NK-92 treated with Interleukin-12 subunit alpha and Interleukin-12 subunit beta, amount 100 ng/mL, for 24 hours (cell line): Measurements from ENCODE around the gene PHLDB1.
A peak's percentile ranks its signal among the peaks of the same experiment; 100 is the strongest.
"Not testable (repeated sequence)": the region's sequence is repeated elsewhere in the genome, so short reads cannot be mapped to it uniquely, and the experiment has no call there.

Experiments used
- DNase-seq: peaks from one replicate; lab custom pipeline; 2025; lab: John Stamatoyannopoulos, UW

PHLDB1 gene

DNA sequence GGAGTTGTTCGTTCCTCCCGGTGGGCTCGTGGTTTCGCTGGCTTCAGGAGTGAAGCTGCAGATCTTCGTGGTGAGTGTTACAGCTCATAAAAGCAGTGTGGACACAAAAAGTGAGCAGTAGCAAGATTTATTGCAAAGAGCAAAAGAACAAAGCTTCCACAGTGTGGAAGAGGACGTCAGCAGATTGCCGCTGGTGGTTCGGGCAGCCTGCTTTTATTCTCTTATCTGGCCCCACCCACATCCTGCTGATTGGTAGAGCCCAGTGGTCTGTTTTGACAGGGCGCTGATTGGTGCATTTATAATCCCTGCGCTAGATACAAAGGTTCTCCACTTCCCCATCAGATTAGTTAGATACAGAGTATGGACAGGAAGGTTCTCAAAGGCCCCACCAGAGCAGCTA is 80.9 kb downstream of the PHLDB1 start:
- DNase-seq, result not testable (repeated sequence)

DNA sequence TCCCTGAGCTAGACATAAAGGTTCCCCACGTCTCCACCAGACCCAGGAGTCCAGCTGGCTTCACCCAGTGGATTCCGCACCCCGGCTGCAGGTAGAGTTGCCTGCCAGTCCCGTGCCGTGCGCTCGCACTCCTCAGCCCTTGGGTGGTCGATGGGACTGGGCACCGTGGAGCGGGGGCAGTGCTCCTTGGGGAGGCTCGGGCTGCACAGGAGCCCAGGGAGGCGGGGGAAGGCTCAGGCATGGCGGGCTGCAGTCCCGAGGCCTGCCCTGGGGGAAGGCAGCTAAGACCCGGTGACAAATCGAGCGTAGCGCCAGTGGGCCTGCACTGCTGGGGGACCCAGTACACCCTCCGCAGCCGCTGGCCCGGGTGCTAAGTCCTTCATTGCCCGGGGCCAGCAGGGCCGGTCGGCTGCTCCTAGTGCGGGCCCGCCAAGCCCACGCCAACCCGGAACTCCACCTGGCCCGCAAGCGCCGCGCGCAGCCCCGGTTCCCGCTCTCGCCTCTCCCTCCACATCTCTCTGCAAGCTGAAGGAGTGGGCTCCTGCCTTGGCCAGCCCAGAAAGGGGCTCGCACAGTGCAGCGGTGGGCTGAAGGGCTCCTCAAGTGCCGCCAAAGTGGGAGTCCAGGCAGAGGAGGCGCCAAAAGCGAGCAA is 81.6 kb downstream of the PHLDB1 start:
- DNase-seq, result no peak

DNA sequence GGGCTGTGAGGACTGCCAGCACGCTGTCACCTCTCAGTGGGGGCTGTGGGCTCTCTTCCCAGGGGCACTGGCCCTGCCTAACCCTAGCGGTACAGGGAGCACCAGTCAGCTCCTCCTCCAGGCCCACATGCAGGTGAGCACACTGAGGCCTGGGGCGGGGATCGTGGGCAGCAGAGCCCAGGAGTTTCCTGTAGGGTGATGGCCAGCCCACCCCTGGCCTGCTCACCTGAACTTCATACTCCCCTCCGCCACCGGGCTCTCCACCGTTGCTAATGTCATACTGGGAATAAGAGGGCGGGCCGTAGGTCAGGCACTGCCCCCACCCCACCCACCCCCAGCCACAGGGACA is 82.1 kb downstream of the PHLDB1 start:
- no peak for DNase-seq

DNA sequence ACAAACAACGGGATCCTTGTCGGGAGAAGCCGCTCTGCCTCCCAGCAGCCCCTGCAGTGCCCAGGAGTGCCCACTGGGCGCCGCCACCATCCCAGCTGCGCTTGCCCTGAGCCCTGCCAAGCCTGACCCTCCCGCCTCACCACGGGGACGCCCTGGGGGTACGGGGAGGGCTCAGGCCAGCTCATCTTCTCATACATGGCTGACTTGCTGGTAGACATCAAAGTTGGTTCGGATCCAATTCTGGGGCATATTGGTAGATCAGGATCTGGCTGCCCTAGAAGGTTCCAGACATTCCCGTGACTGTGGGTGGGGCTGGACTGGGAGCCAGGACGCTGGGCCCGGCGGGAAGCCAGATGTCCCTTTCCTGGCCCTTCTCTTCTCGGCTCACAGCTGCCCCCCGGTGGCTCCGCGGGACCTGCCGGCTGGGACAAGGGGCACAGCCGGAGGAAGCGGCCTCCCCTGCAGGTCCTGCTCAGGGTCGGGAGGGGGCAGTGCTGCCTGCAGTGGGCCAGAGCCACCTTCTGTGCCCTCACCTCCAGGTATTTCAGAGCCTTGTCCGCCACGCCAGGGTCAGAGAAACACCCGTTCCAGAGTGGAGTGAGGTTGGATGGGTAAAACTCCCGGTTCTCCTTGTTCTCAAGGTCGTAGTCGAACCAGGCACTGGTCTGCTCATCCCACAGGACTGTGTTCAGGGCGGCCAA is 82.6 kb downstream of the PHLDB1 start:
- peak; percentile 76 for DNase-seq

DNA sequence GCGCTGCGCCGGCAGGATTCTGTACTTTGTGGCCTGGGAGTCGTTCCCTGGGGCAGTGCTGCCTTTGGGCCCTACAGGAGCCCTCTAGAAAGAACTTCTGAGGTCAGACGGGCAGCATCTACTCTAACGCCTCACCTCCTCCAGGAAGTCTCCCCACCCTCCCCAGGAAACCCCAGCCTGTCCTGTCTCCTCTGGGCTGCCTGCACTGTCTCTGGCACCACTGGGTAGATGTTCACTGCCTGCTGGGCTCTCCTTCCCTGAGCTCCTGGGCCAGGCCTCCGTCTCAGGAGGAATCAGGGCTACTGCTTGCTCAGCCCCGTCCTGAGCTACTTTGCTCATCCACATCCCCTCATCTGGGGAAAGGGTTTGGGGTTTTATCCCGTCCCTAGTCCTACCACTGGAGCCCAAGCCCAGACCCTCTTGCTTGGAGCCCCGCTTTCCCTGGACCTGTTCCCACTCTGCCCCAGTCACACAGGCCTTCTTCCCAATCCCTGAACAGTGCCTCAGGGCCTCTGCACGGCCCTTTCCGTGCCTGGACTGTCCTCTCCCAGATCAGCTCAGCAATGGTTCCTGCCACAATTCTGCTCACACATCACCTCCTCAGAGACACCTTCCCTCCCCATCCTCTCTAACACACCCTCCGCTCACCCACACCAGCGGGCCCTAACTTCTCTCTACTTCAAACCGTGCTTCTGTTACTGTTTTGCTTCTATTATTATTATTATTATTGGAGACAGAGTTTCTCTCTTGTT is 83.3 kb downstream of the PHLDB1 start:
- no peak for DNase-seq

DNA sequence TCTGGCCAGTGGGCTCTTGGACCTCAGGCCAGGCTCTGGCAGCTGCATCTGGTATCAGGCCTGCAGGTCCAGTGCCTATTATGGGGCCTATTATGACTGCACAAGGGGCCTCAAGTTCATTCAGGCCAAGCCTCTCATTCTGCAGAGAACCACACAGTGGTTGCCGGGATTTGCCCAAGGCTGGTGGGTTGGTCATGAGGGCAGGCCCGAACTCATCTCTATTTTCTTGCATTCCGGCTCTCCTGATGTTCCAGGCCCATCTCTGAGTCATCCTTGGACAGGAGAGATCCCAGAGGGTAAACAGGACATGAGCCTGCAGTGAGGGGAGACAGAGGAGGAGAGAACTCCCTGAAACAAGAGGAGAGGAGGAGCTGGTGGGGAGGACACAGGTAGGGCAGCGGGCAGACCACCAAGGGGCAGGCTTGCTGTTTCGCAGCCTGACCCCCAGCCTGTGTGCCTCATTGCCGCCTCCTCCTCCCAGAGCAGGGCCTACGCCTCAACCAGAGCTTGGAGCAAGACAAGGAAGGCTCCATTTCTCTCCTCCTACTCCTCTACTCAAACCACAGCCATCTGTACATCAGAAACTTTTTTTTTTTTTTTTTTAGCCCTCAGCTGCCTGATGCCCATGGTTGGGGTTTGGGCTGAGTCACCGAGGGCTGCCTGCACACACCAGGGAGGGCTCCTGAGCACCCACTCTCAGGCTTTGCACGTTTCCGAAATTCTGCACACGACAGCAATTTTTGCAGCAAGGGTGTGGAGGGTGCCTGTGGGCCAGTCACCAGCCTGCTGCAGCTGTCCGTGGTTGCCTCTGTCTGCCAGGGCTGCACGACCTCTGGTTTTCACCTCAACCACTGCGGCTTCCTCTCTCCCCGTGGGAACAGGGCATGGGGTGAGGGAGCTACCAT is 84.8 kb downstream of the PHLDB1 start:
- DNase-seq, result peak; percentile 87

DNA sequence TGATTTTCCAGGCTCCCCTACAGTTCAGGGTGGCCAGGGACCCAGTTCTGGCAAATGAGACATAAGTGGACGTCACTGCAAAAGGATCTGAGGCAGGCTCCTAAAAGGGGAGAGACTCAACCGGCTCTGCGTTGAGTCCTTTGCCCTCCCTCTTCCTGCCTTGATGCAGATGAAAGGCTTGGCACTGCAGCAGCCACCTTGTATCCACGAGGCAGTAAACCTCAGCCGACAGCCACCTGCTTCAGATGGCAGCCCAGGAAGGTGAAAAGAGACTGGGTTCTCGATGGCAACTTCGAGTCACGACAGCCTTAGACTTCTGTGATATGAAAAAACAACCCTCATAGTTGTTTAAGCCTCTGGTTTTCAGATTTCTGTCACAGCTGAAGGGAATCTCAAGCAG is 86.8 kb downstream of the PHLDB1 start:
- no peak for DNase-seq

DNA sequence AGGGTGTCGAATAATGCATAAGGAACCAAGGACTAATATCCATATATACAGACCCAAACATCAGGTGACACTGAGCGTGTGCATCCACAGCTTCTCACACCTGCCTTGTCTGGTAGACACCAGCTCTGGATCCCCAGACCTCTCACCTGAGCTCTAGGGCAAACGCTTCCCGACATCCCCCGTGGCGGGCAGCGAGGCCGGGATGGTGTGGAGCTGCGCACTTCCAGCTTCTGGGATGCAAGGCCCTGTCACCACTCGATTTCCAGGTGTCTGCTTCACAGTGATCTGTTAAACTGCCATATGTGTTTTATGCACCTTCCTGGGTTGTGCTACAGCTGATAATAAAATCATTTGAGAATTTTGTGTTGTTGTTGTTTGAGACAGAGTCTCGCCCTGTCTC is 87.4 kb downstream of the PHLDB1 start:
- DNase-seq, result no peak

DNA sequence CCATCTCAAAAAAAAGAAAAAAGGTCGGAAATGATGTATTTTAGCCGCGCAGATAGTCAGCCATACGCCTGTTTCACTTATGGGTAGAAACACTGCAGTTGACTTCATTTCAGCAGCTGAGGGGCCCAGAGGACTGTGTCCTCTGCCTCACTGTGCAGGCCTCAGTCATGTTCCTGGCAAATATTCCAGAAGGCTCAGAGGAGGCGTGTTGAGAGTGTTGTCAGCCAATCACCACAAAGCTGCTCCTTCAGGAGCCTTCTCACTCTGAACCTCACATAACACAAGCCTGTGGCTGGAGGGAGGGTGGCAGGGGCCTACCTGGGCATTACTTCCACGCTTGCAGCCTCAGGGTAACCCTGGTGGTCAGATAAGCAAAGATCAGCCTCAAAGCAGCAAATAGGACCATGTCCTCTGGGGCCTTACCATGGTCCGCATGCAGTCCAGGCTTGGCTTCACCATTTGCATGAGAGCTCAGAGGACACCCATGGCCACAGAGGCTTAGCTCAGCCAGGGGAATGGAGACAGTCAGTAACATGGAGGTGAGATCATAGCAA is 89.3 kb downstream of the PHLDB1 start:
- DNase-seq, result no peak

DNA sequence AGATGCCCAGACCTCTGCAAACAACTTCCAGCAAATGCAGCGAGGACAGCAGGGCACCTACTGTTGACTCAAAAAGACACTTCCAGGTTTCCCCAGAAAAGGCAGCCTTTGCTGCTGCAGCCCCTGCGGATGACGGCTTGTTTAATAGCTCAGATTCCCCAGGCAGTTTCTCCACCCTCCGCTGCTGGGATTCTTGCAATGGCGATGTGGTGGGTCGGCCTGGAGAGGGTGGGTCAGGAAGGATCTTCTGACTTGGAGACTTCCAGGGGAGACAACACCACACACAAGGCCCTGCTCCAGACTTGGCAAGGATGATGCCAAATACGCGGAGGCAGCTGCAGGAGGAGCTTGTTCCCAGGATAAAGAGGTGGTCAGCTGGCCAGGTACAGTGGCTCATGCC is 89.9 kb downstream of the PHLDB1 start:
- no peak for DNase-seq

DNA sequence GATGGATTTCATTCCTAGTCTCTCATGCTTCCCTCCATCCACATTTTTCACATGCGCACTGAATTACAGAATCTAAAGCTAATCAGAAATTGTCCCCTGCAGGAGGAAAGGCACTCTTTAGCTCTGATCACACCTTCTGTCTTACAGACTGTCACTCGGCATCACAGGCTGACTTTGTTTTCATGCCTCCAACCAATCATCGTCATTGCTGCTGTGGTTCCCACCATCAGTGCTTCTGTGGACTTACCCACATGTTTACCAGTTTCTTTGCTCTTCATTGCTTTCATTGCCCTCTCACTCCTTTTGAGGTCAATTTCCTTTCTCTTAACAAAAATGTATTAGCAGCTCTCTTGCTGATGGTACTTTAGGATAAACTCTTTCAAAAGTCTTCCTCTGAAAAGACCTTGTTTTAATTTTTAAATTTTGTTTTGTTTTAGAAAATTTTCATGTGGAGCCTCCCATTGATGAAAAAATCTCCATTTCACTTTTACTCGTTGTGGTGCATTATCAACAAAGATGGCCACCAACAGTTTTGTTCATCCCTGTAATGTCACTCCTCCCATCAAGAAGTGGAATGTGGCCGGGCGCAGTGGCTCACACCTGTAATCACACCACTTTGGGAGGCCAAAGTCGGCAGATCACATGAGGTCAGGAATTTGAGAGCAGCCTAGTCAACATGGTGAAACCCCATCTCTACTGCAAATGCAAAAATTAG is 92.2 kb downstream of the PHLDB1 start:
- DNase-seq, result peak; percentile 41

DNA sequence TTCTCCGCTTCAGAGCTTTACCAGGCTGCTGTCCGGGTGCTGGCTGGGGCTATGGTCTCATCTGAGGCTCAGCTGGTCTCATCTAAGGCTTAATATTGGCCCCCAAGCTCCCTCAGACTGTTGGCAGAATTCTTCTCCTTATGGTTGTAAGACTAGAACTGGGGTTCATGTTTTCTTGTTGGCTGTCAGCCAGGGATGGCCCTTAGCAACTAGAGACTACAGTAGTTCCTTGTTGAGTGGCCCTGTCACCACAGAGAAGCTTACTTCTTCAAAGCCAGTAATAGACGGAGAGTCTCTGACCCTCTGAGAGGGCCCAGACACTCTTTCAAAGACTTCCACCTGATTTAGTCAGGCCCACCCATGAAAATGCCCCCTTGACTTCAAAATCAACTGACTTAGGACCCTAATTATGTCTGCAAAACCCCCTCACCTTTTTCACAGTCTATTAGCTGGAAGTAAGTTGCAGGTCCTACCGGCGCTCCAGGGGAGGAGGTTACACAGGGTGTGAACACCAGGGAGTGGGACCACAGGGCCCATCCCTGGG is 96.2 kb downstream of the PHLDB1 start:
- DNase-seq, result no peak

DNA sequence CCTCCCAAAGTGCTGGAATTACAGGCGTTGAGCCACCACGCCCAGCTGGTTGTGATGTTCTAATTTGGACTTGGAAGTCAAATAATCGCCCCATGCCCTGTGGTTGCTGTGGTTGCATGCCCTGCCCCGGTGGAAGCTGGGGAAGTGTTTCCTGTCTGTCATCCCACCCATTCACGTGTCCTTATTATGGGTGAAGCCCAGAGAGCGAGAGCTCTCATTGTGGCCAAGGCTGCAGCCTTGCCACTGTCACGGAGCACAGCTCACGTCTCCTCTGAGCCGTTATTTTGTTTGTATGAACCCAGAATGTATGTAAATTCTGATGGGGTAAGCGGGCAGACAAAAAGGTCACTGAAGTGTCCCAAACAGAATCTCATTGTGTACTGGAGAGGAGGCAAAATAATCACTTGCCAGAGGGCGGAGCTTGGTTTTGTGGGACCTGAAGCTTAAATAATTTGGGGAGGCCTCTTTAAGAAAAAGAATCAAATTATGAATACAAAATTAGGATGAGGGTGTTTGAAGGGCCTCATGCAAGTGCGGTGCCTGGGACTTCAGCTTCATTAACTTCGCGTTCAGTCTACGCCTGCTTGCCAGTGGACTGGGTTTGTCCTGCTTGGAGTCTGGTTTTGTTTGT is 97.8 kb downstream of the PHLDB1 start:
- DNase-seq, result no peak

DNA sequence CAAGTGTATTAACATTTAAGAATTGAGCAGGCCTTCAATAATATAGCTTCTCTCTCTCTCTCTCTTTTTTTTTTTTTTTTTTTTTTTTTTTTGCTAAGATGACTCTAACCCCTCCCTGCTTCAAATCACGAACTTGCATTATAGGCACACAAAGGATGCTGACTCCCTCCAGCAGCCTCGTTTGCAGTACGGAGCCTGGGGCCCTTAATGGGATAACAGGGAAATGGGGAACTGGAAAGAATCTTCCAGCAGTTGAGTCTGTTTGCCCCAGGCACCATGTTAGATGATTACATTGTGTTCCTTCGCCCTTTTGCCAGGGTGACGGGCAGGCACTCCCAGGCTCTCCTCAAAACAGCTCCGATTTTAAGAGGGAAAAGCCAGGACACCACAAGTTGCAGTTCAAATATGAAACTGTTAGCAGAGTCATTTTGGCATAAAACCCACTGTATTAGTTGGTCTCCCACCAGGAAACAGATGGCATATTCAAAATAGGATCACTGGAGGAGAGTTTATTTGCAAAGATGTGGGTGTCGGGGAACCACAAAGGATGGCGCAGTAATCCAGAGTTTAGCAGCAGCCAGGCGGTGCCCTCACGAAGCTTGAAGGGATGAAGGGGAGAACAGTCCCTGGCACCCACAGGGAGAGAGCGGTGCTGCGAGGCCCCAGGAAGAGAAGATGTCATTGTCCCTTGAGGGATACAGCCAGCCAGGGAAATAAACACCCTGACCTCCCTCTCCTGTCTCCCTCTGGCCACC is 98.6 kb downstream of the PHLDB1 start:
- DNase-seq, result no peak

DNA sequence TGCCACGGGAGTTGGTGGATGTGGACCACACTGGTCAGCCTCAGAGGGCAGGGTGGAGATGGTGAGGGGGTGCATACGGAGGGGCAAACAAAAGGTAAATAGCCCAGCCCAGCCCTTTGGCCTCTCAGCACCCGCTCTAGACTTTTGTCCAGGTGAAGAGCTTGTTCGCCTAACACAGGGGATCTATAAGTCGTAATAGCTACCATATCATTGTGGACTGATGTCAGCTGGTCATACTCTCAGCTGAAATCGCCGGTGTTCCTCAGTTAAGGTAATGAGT is 99.1 kb downstream of the PHLDB1 start:
- no peak for DNase-seq
